Daoy (cell line): ENCODE results near the gene NCOR2. TPM values are rescaled to one million over a fixed set of nuclear protein-coding genes. Genes with fewer than 3 reads are reported as not detected.

ENCODE experiments used
- DNase-seq: peaks from one replicate; pipeline ENCODE4 v3.0.0-alpha.2; 2015; ENCODE audit warnings: low read depth
- total RNA-seq: library from RNA; depleted of rRNA; stranded (reverse); fragments of >200 nt; shearing (Covaris generic); gene quantifications from 2 replicates; pipeline ENCODE4 v1.2.3, GENCODE V29; 2014

NCOR2 gene
- total RNA-seq, 1 experiment from 2014 or later: 29.8 TPM

DNA sequence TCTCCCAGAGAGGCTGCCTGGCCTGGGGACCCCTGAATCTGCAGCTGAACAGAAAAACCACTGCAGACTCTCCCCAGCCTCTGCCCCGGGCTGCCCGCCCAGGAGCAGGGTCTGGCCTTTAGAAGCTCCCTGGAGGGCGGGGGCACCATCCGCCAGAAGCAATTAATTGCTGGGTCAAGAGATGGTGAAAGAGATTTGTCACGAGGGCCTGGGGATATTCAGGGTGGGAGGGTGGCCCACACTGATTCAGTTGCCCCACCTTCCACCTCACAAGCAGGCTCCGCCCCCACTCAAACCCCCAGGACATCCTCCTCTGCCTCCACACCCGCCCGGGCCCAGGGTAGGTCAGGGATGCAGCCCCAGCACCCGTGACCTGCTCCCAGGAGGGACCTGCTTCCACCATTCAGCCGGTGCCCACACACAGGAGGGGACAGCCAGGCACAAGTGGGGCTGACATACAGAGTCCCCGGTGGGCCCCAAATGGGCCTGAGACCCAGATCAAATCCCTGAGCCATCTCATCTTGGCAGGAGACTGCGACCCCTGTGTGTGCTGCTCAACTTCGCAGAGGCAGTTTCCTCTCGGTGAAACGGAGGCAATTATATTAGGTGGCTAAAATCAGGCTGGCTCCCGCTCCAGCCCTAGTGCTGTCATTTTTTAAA is 23.0 kb downstream of the NCOR2 start:
- peak; percentile 45 for DNase-seq

DNA sequence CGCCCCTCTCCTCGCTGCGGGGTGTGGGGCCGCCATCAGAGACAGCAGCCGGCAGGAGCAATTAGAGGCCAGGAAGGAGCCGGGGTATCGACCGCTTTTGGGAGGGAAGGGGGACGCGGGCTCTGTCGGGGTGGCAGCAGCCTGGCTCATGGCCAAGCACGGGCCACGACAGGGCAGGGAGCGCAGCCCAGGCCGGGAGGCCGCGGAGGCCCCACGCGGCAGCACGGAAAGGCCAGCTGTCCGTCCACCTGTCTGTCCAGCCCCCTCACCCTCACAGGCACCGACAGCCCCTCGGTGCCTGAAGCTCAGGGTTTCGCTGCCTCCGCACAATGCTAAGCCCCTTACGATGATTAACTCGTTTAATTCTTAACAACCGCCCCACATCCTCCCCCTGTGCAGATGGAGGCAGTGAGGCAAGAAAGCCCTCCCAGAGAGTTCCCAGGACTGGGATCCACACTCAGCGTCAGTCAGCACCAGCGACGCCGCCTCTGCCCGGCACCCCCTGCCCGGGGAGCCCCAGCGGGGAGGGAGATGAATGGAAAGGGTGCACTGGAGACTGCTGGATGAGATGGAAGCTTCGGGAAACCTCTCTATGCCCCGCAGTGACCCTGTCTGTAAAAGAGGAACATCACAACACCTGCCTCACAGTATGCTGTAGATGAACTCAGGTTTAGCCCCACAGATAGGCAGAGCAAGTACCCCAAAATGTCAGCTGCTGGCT is 23.7 kb downstream of the NCOR2 start:
- no peak for DNase-seq

GRCh38 chr12:124543052-124543589 is 24.3 kb downstream of the NCOR2 start:
- peak; percentile 41 for DNase-seq

DNA sequence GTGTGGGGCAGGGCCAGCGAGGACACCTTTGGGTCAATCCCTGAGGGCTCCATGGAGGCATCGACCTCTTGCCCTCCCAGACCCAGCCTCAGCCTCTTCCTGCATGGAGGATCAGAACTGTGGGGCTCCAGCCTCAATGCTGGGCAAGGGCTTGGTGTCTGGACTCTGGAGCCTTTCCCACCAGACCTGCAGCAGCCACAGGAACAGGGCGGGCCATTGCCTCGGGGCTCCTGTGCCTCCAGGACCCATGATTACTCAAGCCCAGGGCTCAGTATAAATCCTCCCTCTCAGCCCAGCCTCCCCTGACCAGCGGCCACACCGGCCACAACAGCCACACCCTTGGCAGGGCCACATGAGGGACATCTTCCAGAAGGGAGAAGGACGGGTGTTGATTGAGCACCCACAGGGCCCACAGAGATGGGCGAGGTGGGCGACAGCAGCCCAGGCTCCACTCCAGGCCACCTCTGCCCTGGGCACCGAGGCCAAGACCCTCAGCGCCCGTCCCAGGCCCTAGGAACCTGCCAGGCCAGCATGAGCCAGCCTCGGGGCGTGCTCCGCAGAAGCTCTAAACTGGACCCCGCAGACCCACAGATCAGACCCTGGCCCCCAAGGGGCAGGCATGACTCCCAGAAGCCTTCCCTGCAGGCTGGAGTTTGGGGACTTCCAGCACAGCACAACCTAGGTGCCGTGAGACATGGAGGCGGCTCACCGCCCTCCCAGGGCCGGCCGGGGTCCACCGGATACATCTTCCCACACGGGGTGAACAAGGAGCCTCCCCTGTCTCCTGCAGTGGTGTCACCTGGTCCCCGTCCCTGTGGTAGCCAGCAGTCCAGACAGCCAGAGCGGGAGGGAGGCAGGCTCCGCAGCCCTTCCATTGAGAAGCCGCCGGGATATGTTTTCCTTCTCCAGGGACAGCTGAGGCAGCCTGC is 25.1 kb downstream of the NCOR2 start:
- peak; percentile 29 for DNase-seq

DNA sequence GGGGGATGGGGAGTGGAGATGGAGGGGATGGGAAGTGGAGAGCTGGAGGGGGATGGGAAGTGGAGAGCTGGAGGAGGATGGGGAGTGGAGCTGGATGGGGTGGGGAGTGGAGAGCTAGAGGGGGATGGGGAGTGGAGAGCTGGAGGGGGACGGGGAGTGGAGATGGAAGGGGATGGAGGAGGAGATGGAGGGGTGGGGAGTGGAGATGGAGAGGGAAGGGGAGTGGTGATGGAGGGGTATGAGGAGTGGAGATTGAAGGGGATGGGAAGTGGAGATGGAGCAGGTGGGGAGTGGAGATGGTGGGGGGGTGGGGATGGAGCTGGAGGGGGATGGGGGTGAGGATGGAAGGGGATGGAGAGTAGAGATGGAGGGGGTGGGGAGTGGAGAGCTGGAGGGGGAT is 26.1 kb downstream of the NCOR2 start:
- no peak for DNase-seq

DNA sequence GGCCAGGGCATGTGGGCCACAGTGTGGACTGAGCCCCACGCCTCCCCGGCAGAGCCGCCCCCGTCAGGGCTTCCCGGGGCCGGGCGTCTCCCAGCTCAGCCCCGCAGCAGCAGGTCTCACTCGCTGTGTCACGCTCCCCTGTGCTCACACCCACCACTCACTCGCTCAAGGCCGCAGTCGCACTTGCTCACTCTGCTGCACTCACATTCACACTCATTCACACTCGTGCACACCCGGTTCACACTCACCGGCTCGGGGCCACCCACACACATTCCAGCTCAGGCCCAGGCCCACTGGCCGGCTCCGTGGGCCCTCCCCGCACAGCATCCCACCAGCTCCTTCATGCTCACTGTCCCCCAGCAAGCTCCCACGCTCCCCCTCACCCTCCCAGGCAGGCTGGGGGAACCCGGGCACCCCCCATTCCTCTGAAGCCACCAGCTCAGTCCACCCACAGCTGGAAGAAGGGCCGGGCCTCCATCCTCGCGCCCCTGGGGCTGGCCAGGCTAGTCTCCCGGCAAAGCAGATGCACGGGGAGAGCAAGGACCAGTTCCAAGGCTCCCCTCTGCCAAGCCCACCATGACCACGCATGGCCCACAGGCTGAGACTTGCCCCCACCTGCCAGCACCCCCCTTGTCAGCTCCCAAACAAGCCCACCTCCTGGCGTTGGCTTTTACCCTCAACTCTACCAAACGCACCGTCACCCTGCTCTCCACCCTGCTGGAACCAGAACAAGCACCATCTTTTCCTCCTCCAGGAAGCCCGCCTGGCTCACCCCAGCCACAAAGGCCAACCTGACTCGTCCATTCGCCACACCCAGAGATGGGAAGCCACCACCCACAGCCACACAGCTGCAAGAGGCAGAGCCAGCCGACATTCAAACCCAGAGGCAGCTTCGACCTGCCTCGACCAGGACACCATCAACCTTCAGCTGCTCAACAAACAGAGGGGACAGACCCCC is 28.0 kb downstream of the NCOR2 start:
- DNase-seq: no peak

GRCh38 chr12:124538194-124539082 is 29.0 kb downstream of the NCOR2 start:
- no peak for DNase-seq

GRCh38 chr12:124537525-124538193 is 29.8 kb downstream of the NCOR2 start:
- DNase-seq: no peak

DNA sequence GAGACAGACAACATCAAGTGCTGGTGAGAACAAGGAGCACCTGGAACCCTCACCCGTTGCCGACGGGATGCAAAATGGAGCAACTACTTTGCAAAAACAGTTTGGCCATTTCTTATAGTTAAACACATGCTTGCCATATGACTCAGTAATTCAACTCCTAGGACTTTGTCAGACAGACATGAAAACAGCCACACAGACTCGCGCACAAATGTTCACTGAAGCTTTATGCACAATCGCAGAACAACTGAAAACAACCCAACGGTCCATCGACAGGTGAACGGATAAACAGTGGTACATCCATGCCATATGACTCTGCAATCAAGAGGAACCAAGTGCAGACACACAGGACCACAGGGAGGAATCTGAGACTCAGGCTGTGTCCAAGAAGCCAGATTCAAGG is 30.8 kb downstream of the NCOR2 start:
- no peak for DNase-seq

DNA sequence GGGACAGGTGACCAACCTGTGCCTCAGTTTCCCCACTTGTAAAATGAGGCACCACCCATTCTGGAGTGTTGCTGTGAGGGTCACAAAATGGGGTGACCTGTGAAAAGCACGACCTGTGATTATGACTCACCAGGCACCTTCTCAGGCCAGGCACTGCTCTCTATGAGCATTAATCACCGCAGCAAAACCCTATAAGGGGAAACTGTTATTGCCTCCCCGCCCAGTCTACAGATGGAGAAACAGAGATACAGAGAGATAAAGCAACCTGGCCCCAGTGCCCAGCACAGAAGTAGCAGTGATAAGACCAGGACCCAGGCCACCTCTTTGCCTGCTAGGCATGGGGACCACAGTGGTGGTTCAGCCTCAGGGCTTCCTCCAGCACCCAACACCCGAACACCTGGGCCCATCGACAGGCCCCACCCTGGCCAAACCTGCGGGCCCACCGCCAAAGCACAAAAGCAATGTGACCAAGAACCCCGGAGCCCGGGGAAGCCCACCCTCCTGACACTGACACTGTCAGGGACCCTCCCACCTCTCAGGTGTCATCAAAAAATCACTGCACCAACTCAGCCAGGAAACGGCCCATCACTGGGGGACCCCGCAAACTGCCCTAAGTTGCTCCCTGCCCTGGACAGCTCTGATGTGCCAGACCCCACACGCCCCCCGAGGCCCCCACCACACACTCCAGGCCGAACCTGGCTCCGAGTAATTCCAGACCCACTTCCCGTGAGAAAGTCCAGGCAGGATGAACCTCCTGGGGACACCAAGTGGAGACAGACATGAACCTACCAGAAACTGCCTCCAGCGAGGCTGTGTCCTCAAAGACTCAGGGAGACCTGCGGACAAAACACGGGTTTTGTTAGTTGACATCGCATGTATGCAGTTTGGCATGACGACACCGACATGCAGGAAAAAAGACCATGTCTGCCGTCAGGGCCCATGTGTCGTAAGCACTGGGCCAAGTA is 32.4 kb downstream of the NCOR2 start:
- DNase-seq: no peak

- DNase-seq: no peak
Observed at GRCh38 chr12:124533456-124533855, 34.0 kb downstream of the NCOR2 start.

DNA sequence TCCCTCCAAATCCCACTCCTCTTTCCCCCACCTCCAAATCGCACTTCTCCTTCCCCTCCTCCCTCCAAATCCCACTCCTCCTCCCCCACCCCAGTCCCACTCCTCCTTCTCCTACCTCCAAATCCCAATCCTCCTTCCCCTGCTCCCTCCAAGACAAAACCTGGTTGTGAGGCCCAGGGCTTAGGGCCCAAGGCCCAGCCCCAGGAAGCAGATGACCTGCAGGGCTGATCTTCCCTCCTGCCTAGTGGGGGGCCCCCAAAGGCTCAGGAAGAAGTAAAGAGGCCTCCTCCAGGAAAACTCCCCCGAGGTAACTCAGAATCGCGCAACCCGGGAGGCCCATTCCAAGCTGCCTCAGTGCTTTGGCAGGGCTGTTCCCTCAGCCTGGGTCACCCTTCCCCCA is 34.4 kb downstream of the NCOR2 start:
- DNase-seq: no peak

DNA sequence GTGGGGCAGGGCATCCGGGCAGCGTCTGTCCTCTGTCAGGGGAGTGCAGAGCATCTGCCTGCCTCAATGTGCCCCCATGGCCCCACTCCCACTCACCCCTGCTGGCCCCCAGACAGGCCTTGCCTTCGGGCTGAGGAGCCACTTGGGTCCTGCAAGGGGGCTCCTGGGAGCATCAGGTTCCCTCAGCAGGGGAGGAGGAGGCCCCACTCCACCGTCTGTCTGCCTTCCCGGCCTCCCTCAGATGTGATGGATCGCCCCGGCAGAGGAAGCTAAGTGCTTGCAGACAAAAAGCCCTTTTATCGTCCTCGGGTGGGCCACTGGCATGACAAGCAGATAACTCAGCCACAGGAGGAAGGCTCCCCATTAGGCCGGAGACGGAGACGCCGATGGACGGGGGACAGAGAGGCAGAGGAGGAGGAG is 35.1 kb downstream of the NCOR2 start:
- no peak for DNase-seq

DNA sequence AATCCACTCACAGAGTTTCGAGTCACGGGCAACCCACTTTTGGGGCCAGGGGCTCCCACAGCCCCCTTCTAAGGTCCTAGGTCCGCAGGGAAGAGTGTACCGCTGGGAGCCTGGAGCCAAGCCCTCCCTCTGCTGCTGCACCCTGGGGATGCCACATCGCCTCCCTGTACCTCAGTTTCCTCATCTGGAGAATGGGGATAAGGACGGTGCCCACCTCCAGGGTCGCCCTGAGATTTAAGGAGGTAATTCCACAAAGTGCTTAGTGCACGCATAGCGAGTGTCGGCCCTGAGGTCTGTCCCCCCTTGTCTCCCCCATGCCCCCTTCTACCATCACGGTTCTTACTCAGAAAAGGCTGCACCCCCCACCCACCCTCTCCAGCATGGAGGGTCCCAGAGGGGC is 35.5 kb downstream of the NCOR2 start:
- no peak for DNase-seq

- no peak for DNase-seq
Observed at GRCh38 chr12:124531281-124531745, 36.1 kb downstream of the NCOR2 start.

GRCh38 chr12:124530637-124531263 is 36.7 kb downstream of the NCOR2 start:
- DNase-seq: no peak

- no peak for DNase-seq
Observed at GRCh38 chr12:124529565-124530276, 37.7 kb downstream of the NCOR2 start.
